Activated T-cell treated with anti-CD3 and anti-CD28 coated beads for 24 hours (primary cell): ENCODE results near the gene KRT86.
"Not testable (repeated sequence)": the region's sequence is repeated elsewhere in the genome, so short reads cannot be mapped to it uniquely, and the experiment has no call there.

Experiments used
- DNase-seq: peaks from one replicate; pipeline ENCODE4 v3.0.0-alpha.2; 2020; ENCODE audit warnings: low read depth

Gene KRT86

GRCh38 chr12:52314511-52314910 lies 40.1 kb downstream of the KRT86 start:
- DNase-seq = no peak

GRCh38 chr12:52315721-52316120 lies 41.3 kb downstream of the KRT86 start:
- not testable (repeated sequence) for DNase-seq

- DNase-seq = no peak
Observed at GRCh38 chr12:52316290-52316689, 41.8 kb downstream of the KRT86 start.

GRCh38 chr12:52316701-52317100 lies 42.3 kb downstream of the KRT86 start:
- no peak for DNase-seq

GRCh38 chr12:52317468-52318052 lies 43.1 kb downstream of the KRT86 start:
- no peak for DNase-seq

GRCh38 chr12:52318241-52318990 lies 44.0 kb downstream of the KRT86 start:
- DNase-seq = no peak

GRCh38 chr12:52319097-52319496 lies 44.7 kb downstream of the KRT86 start:
- DNase-seq = no peak

- DNase-seq = no peak
Observed at GRCh38 chr12:52320784-52321400, 46.4 kb downstream of the KRT86 start, which contains the start of gene KRT83. TSS of gene KRT83 (minus strand) at chr12:52321398. CDS start at chr12:52321335, 63 bp downstream.

- no peak for DNase-seq
Observed at GRCh38 chr12:52321418-52321817, 47.0 kb downstream of the KRT86 start.

- DNase-seq = no peak
Observed at GRCh38 chr12:52322069-52322468, 47.6 kb downstream of the KRT86 start.

- no peak for DNase-seq
Observed at GRCh38 chr12:52323001-52323400, 48.6 kb downstream of the KRT86 start.

GRCh38 chr12:52323416-52324152 lies 49.1 kb downstream of the KRT86 start:
- no peak for DNase-seq

- DNase-seq = no peak
Observed at GRCh38 chr12:52324153-52324444, 49.7 kb downstream of the KRT86 start.

GRCh38 chr12:52327052-52327829 lies 52.8 kb downstream of the KRT86 start:
- peak; percentile 73 for DNase-seq

- no peak for DNase-seq
Observed at GRCh38 chr12:52327830-52328500, 53.5 kb downstream of the KRT86 start.

- no peak for DNase-seq
Observed at GRCh38 chr12:52331039-52331438, 56.6 kb downstream of the KRT86 start.

- DNase-seq = no peak
Observed at GRCh38 chr12:52331833-52332232, 57.4 kb downstream of the KRT86 start.

- DNase-seq = no peak
Observed at GRCh38 chr12:52332381-52332780, 57.9 kb downstream of the KRT86 start.

- DNase-seq = no peak
Observed at GRCh38 chr12:52333321-52333720, 58.9 kb downstream of the KRT86 start.

- DNase-seq = no peak
Observed at GRCh38 chr12:52334185-52334584, 59.7 kb downstream of the KRT86 start.

- no peak for DNase-seq
Observed at GRCh38 chr12:52335598-52336262, 61.3 kb downstream of the KRT86 start.
